Raji (cell line): Measurements from ENCODE around the gene DAPP1.

Experiments used
- POLR2A ChIP-seq: IDR thresholded peaks from 2 replicates; pipeline ENCODE4 v1.6.1; 2011; ENCODE audit warnings: low read depth, low read length, control low read depth; ENCODE audit not compliant: insufficient read depth

The DAPP1 gene

GRCh38 chr4:99917575-99917974 is 100.9 kb downstream of the DAPP1 start:
- TF ChIP-seq POLR2A, result no peak

DNA sequence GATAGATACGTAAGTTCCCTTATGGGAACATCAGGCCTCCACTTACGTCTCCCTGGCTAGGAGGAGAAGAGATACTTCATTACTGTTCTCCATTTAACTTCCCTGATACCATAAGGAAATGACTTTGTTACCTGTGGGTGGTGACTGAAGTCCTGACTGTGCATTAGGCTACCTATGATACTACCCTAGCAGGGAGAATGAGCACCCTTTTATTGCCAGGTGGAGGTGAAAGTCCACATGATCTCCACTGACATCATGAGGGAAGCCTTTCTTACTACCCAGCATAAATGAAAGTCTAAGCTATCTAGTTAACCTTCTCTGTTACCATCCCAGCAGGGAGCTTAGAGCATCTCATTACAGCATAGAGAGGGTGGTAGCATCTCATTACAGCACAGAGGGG is 102.0 kb downstream of the DAPP1 start:
- TF ChIP-seq POLR2A, result no peak
